Measurements from ENCODE around the gene GPR17.

Gene GPR17

GRCh38 chr2:127664065-127664894 lies 18.3 kb downstream of the GPR17 start:
- DNase-seq (ENCODE audit: insufficient read length, low spot score) (no peak), FAIRE-seq (no peak)

GRCh38 chr2:127664895-127665225 lies 18.9 kb downstream of the GPR17 start:
- FAIRE-seq: no peak
- DNase-seq (ENCODE audit: insufficient read length, low spot score): no peak

- FAIRE-seq: no peak
- no peak for DNase-seq (ENCODE audit: insufficient read length, low spot score)
Measured at GRCh38 chr2:127665267-127665893, 19.4 kb downstream of the GPR17 start.

- FAIRE-seq: no peak
- DNase-seq (ENCODE audit: insufficient read length, low spot score): no peak
Measured at GRCh38 chr2:127669056-127669455, 23.1 kb downstream of the GPR17 start.

DNA sequence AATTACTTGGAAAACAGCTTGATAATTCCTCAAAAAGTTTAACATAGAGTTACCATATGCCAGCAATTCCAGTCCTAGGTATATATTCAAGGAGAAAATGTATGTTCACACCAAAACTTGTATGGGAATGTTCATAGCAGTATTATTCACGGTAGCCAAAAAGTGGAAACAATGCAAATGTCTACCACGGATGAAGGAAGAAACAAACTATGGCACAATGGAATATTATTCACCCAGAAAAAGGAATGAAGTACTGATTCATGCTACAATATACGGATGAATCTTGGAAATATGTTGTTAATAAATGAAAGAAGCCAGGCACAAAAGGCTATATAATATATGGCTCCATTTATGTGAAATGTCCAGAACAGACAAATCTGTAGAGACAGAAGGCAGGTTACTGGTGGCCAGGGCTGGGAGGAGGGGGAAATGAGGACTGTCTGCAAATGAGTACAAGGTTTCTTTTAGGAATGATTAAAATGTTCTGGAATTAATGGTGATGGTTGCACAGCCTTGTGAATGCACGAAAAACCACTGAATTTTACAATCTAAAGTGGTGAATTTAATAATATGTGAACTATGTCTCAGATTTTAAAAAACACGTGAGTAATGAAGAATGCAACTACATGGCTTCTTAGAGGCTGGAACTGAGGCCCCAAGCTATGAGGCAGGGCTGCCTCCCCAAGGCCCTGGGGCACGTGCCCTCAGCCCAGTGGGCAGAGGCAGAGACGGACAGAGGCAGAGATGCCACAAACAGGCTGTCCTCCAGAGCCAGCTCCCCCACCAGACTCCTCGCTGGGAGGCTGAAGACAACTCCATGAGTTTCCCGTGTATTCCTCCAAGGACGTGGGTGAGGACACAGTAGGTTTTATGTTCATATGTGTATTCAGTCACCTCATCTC lies 24.4 kb downstream of the GPR17 start:
- DNase-seq (ENCODE audit: insufficient read length, low spot score) (no peak), FAIRE-seq (no peak)

GRCh38 chr2:127670957-127671290 lies 25.0 kb downstream of the GPR17 start:
- no peak for FAIRE-seq
- DNase-seq (ENCODE audit: insufficient read length, low spot score): no peak

GRCh38 chr2:127671557-127672302 lies 25.8 kb downstream of the GPR17 start:
- FAIRE-seq (no peak), DNase-seq (ENCODE audit: insufficient read length, low spot score) (no peak)

- no peak for DNase-seq (ENCODE audit: insufficient read length, low spot score)
- FAIRE-seq: no peak
Measured at GRCh38 chr2:127672341-127673224, 26.6 kb downstream of the GPR17 start.

DNA sequence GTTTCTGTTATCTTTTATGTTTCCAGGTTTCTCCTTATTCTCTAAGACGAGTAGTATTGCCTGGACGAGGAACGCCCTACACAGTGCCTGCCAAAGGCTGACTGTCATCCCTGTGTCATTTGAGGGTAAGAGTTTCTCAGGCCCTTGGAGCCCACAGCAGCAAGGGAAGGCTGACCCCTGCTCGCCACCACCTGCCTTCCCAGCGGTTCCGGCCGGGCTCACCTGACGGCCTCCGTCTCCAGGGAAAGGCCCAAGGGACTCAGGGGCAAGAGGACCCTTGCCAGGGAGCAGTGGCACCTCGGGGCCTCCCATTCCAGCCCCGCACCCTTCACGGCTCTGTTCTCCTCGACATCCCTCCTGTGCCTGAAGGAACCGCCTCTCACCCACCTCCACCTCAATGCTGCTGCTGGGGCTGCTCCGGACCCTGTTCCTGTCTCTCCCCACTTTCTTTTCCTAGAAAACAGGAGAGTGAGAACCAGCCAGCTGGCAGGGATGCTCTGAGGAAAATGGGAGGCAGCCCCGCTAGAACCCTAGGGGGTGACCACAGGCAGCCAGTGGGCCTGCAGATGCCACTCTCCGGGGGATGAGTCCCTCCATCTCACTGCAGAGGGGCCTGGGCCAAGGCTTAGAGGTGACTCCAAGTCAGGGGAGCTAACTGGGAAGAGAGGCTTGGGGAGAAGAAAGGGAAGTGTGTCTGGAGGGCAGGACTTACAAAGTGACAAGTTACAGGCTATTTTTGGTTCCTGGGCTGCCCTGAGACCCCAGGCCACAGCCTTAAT lies 27.5 kb downstream of the GPR17 start:
- FAIRE-seq (no peak), DNase-seq (ENCODE audit: insufficient read length, low spot score) (no peak)

DNA sequence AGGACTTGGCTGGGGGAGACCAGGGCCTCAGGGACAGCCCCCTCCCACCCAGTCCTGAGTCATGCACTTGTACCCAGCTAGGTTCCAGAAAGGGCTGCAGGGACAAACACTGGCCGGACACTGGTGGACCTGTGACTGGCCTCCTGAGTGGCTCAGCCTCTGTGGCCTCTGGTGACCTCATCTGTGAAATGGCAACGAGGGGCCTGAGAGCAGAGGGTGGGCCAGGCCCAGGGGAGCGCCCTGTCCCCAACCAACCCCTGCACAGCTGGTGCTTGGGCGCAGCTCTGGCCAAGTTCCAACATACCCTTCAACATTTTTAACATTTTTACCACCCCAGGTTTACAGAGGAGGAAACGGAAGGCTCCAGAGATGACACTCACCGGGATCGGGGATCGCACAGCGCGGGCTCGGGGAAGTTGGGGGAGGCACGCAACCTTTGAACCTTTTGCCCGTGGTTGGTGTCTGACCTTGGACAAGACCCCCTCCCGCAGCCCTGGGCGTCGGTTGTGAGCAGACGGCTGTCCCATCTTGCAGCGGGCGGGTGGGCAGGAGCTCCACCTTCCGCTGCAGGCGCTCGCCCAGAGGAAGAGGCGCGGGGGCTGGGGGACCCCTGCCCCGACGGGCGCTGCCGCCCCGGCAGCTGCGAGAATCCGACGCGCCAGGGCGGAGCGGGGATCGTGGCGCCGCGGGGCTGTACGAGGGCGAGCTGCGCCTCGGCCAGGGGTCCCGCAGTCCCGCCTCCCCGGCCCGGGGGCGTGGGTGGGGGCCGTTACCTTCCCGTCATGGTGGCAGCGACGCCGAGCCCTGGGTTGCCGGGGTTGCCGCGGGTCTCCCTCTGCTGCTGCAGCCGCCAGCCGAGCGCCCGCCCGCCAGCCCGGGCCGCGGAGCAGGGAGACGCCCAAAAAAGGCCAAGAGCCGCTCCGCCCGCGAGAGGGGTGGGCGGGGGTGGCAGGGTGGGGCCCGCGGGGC lies 28.6 kb downstream of the GPR17 start:
- FAIRE-seq (no peak), DNase-seq (ENCODE audit: insufficient read length, low spot score) (no peak)

GRCh38 chr2:127675331-127676261 lies 29.6 kb downstream of the GPR17 start, which contains the start of gene LIMS2:
Gene LIMS2 (minus strand): TSS chr2:127675530. CDS start chr2:127675024, 506 bp downstream.
- FAIRE-seq (peak; percentile 60), DNase-seq (ENCODE audit: insufficient read length, low spot score) (no peak)

- DNase-seq (ENCODE audit: insufficient read length, low spot score) (no peak), FAIRE-seq (no peak)
Measured at GRCh38 chr2:127676906-127677305, 31.0 kb downstream of the GPR17 start.

GRCh38 chr2:127678531-127678930 lies 32.6 kb downstream of the GPR17 start:
- FAIRE-seq (no peak), DNase-seq (ENCODE audit: insufficient read length, low spot score) (no peak)

DNA sequence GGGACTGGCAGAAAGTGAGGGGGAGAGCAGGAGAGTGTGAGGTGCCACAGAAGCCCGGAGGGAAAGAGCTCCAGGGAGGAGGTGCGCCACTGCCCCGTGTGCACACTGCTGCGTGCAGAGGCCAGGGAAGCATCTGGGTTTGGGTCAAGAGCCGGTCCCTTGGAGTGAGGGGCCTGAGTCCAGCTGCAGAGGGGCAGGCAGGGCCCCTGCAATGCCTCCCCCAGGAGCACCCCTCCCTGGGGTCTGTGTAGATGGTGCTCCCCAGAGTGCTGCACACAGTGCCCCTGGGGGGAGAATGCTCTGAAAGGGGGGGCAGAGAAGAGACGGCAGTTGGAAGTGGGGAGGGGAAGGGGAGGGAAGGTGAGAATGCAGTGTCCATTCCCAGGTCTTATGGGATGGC lies 33.0 kb downstream of the GPR17 start:
- DNase-seq (ENCODE audit: insufficient read length, low spot score) (no peak), FAIRE-seq (no peak)

DNA sequence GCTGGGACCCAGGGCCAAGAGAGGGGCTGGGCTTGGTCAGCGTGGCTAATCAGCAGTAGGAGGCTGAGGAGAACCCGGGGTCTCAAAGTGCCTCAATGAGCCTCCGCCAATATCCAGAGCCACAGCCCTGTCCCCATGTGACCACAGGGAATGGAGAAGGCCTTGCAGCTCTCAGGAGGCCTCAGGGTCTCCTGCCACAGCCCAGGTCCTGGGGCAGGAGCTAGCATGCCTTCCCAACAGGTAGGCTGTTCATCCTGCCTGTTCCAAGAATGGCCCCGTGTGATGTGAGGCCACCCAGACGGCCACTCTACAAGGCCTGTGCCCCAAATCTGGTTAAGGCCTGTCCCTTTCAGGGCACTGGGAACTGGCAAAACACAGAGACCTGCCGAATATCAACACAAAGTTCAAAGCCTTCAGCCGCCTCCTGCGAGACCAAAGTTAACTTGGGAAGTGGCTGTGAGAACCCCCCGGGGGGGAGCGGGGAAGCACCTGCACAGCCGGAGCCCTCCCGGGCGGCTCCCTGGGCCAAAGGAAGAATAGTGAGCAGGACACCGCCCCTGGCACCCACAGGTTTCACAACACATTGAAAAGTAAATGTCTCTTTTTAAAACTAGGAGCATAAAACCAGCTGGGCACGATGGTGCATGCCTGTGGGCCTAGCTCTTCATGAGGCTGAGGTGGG lies 33.9 kb downstream of the GPR17 start:
- FAIRE-seq: no peak
- no peak for DNase-seq (ENCODE audit: insufficient read length, low spot score)

DNA sequence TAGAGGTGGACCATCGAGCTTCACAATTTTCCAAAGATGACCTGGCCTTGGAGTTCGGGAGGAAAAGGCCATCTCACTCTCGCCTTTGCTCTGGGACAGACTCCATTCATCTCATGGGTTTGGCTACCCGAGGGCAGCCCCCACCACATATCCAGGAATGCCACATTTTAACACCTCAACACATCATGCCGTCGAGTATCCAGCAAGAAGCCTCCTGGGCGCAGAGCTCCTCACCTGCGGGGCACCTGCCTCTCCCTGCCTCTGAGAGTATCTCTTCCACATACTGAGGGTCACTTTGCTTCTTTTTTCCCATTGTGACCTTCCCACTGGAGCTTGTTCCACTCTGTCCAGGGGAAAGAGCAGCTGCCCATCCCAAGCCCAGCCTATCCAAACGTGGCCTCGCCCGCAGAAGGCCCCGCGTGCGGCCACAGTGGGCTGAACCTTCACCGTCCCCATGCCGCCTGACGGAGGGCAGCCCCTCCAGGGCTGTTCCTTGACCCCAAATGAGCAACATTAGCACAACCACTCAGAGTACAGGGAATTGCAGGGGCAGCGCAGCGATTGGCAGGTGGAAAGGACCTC lies 34.8 kb downstream of the GPR17 start:
- FAIRE-seq (no peak), DNase-seq (ENCODE audit: insufficient read length, low spot score) (no peak)

Data from GM19239 (cell line).